K562 (cell line): Measurements from ENCODE around the gene FAM131C. TPM values are rescaled to one million over a fixed set of nuclear protein-coding genes. Genes with fewer than 3 reads are reported as not detected.

Experiments used
- ATAC-seq: fragments of 200-7000 bp; cut with Tn5 transposase; 3 replicates; pipeline ENCODE4 v1.9.1; 2020; ENCODE audit warnings: moderate library complexity
- BruUV-seq: library from RNA; stranded (reverse); fragments of 400-500 nt; replicated peaks from 2 replicates; lab custom pipeline; 2021; lab: Mats Ljungman, UMichigan
- CTCF ChIA-PET: fragments of 300-600 bp; formaldehyde crosslinking; extraction: SDS; loops from one replicate; lab custom pipeline; 2021; ENCODE audit warnings: low intra/inter-chr PET ratio; lab: Yijun Ruan, JAX
- POLR2A ChIA-PET: fragments of 300-600, 350-650 bp; sonication (Branson Sonifier 250); formaldehyde crosslinking; extraction: SDS; loops from one replicate; lab custom pipeline; 2021; ENCODE audit warnings: antibody characterized with exemption, inconsistent platforms; lab: Yijun Ruan, JAX
- DNase-seq, 4 experiments: peaks; one replicate each; pipeline versions ENCODE4 v3.0.0 to v3.0.0-alpha.2; 2011 to 2018; ENCODE audit warnings: low spot score in 3 of 4, mixed read lengths in 3 of 4; ENCODE audit errors: extremely low read depth in 1 of 4
- FAIRE-seq: peaks from 2 replicates; lab custom pipeline; 2011; peaks lifted over from hg19 to GRCh38; lab: Jason Lieb, UNC
- H2AFZ ChIP-seq: 2 replicates; pipeline ENCODE4 v1.6.0; 2011; ENCODE audit warnings: low read depth, low read length, control low read depth, inconsistent platforms
- H3K27ac ChIP-seq: fragments of 200-600 bp; 3 replicates; pipeline ENCODE4 v1.8.0; 2011; ENCODE audit warnings: low read depth, mild to moderate bottlenecking, control low read depth, inconsistent platforms, low read length, moderate library complexity, mixed read lengths; ENCODE audit errors: extremely low read depth
- H3K27me3 ChIP-seq, 2 experiments: fragments of 300-600 bp in 1 of 2; 2 replicates in 1 of 2; 3 replicates in 1 of 2; pipeline versions ENCODE4 v1.6.0 to v1.8.0; 2011; ENCODE audit warnings: inconsistent platforms in 2 of 2, low read length in 2 of 2, mild to moderate bottlenecking in 1 of 2, mixed read lengths in 1 of 2, moderate library complexity in 1 of 2; ENCODE audit not compliant: control insufficient read depth in 2 of 2, insufficient read depth in 2 of 2
- H3K36me3 ChIP-seq: fragments of 300-600 bp; 3 replicates; pipeline ENCODE4 v1.8.0; 2011; ENCODE audit warnings: mild to moderate bottlenecking, low read length, inconsistent platforms; ENCODE audit not compliant: control insufficient read depth, insufficient read depth
- H3K4me1 ChIP-seq, 2 experiments: fragments of 200-600 bp in 1 of 2; replicated peaks in 1 of 2; 2 replicates in 1 of 2; 3 replicates in 1 of 2; pipeline versions ENCODE4 v1.5.1 to v1.8.0; 2011; ENCODE audit warnings: inconsistent platforms in 2 of 2, low read length in 2 of 2, mild to moderate bottlenecking in 1 of 2, mixed read lengths in 1 of 2, moderate library complexity in 1 of 2; ENCODE audit not compliant: control insufficient read depth in 2 of 2, insufficient read depth in 2 of 2
- H3K4me2 ChIP-seq: 2 replicates; pipeline ENCODE4 v1.6.1; 2011; ENCODE audit warnings: low read length, control low read depth, inconsistent platforms, mixed read lengths; ENCODE audit not compliant: insufficient read depth
- H3K4me3 ChIP-seq: fragments of 200-600 bp; sonication (generic), shearing (Covaris generic); 2 replicates; pipeline ENCODE4 v1.5.1; 2016; ENCODE audit warnings: control low read depth, inconsistent platforms
- H3K79me2 ChIP-seq: fragments of 200-600 bp; 3 replicates; pipeline ENCODE4 v1.8.0; 2011; ENCODE audit warnings: low read length, inconsistent platforms; ENCODE audit not compliant: control insufficient read depth, insufficient read depth
- H3K9ac ChIP-seq, 2 experiments: 2 replicates each; pipeline versions ENCODE4 v1.6.0 to v1.6.1; 2011; ENCODE audit warnings: low read depth in 2 of 2, low read length in 2 of 2, control low read depth in 1 of 2, inconsistent platforms in 1 of 2, mild to moderate bottlenecking in 1 of 2, mixed read lengths in 1 of 2; ENCODE audit not compliant: insufficient read depth in 1 of 2
- H3K9me1 ChIP-seq: one replicate; pipeline ENCODE4 v1.6.0; 2011; ENCODE audit warnings: inconsistent platforms, mild to moderate bottlenecking, low read length, moderate library complexity; ENCODE audit not compliant: control insufficient read depth, insufficient read depth
- H3K9me3 ChIP-seq: replicated peaks from 2 replicates; pipeline ENCODE4 v1.5.1; 2011; ENCODE audit warnings: low read depth, low read length, inconsistent platforms; ENCODE audit not compliant: control insufficient read depth, insufficient read depth
- H4K20me1 ChIP-seq: replicated peaks from 2 replicates; pipeline ENCODE4 v1.6.1; 2011; ENCODE audit warnings: low read length, inconsistent platforms, mixed read lengths; ENCODE audit not compliant: control insufficient read depth, insufficient read depth
- PRDM10 ChIP-seq: fragments of 450-650 bp; IDR thresholded peaks from 2 replicates; pipeline ENCODE4 v1.6.1; 2018; ENCODE audit not compliant: partially characterized antibody
- WGBS: fragments of 100-300 bp; shearing (Covaris generic); methylation state at CpG from one replicate; pipeline ENCODE4 v1.1.6; 2016; ENCODE audit warnings: low coverage, mixed read lengths; ENCODE audit not compliant: insufficient coverage; ENCODE audit errors: missing lambda C conversion rate; 5-methylcytosine and 5-hydroxymethylcytosine counted together
- in situ Hi-C: fragments of 300-500 bp; cut with MboI; formaldehyde crosslinking; loops from 4 replicates; pipeline ENCODE4 v1.15.0; 2018; ENCODE audit warnings: inconsistent platforms, mixed read lengths
- intact Hi-C: fragments of 100-400 bp; cut with micrococcal nuclease; formaldehyde crosslinking; loops from 2 replicates; pipeline ENCODE4 v1.14.2; 2022
- polyA plus RNA-seq, 8 experiments: library from polyadenylated mRNA; depleted of rRNA in 4 of 8; stranded (reverse) in 5 of 8; unstranded in 3 of 8; fragments of >200 nt; fragmentation: Nextera tagmentation in 2 of 8; fragmentation: Illumina TruSeq in 1 of 8; extraction: Ambion mirVana in 2 of 8; extraction: Trizol in 1 of 8; gene quantifications; 2 replicates each; pipeline versions ENCODE4 v1.2.1 to v1.2.3, GENCODE V29; 2011 to 2014; ENCODE audit warnings: inconsistent platforms in 1 of 8, missing spikeins in 1 of 8
- total RNA-seq, 7 experiments: library from RNA; depleted of rRNA in 6 of 7; stranded (reverse); fragments of >200 nt in 6 of 7; fragmentation: Illumina TruSeq in 2 of 7; extraction: Trizol in 2 of 7; gene quantifications; 2 replicates each; pipeline versions ENCODE4 v1.2.1 to v1.2.3, GENCODE V29; 2011 to 2021; ENCODE audit warnings: low replicate concordance in 1 of 7
- TF ChIP-seq, protein P1 (sequence below): fragments of 250-450 bp; sonication (Bioruptor Pico); IDR thresholded peaks from 2 replicates; pipeline ENCODE4 v1.5.0; 2021

FAM131C gene
- total and polyA plus RNA-seq, 9 of the 15 experiments (the other 6 are each of a cell fraction or from before 2014, with no cell fraction given) = 0.10 to 0.29 (median 0.16) TPM; not detected in 6

DNA sequence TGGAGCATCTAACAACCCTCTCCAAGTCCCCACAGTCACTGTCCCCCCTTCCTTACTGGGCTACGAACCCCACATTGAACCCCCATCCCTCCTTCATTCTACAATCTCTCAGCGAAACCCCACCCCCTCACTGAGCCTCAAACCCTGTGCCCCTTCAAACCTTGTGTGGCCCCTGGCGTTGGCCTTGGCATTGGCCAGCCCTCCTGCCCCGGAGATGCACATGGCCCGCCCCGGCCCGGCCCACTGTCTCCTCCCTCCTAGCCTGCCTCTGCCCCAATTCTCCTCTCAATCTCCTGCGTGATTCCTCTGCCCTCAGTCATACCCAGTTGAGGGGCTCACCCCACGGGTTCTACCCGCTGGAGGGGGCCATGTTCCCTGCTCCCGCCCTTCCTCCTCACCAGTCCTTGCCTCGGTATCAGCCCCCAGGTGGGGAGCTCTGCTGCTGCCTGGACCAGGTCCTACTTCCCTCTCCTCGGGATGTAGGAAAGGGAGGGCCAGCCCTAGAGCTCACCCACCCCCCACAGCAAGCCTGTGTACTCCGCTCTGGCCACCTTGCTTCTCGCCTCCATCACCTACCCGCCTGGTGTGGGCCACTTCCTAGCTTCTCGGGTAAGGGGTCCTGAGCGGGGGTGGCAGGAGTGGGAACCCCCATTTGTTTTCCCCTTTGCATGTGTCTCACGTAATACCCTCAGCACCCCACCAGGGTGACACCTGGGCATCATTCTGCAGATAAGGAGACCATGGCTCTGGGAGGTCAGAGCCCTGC lies 45.0 kb downstream of the FAM131C start:
- Histone ChIP-seq H3K9ac (peak overlapping the region in 1 of 2 experiments; percentile 54; a peak in 1 of 4 replicates), H3K4me3 (no peak overlapping the region), H3K27ac (no peak overlapping the region), H3K4me1 (peaks cover 12 to 52% of the 10 kb centered on the region in 2 experiments; a peak in 4 of 5 replicates), H3K4me2 (no peak overlapping the region), H3K27me3 (peaks cover 2 to 17% of the 10 kb centered on the region in 2 experiments; a peak in 3 of 5 replicates), H3K9me1 (no peaks in the 10 kb centered on the region), H3K36me3 (no peaks in the 10 kb centered on the region), H3K9me3 (no peaks in the 10 kb centered on the region), H3K79me2 (no peaks in the 10 kb centered on the region), H2AFZ (no peak overlapping the region), H4K20me1 (no peaks in the 10 kb centered on the region)
- no peak for ATAC-seq
- ChIA-PET CTCF (no interaction called here), POLR2A (interaction anchor here (0.5 kb wide), 1 partner anchor 14 kb away, joined by 3 read pairs; no protein-coding TSS in a partner anchor)
- in situ Hi-C loops = no loop called here
- 31% methylated on average over 18 of the region's 19 CpGs for WGBS
- peak in 1 of 4 experiments; percentile 43 for DNase-seq
- no peak for FAIRE-seq
- TF ChIP-seq PRDM10 = peak; percentile 16
- TF ChIP-seq, protein P1, sequence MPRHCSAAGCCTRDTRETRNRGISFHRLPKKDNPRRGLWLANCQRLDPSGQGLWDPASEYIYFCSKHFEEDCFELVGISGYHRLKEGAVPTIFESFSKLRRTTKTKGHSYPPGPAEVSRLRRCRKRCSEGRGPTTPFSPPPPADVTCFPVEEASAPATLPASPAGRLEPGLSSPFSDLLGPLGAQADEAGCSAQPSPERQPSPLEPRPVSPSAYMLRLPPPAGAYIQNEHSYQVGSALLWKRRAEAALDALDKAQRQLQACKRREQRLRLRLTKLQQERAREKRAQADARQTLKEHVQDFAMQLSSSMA (CRISPR knock-in tag) = no peak
- BruUV-seq = no TSS peak
- intact Hi-C loops = no loop called here
